Measurements from ENCODE around the gene GTF3C5. TPM values are rescaled to one million over a fixed set of nuclear protein-coding genes. Genes with fewer than 3 reads are reported as not detected.
"Not testable (repeated sequence)": the region's sequence is repeated elsewhere in the genome, so short reads cannot be mapped to it uniquely, and the experiment has no call there.

GTF3C5 gene
- total RNA-seq, 8 experiments from 2014 or later: 35.8 to 77.3 (median 45.1) TPM

- H3K4me3 ChIP-seq; in situ Hi-C loops (cut with MboI; ENCODE audit: low pct_unique_long_range_greater_than_20kb in 2 of 9, low sequenced_read_pairs in 9 of 9, unreplicated experiment in 9 of 9); H3K27ac ChIP-seq; ATAC-seq (replicated peaks in 6 of 8); H3K4me1 ChIP-seq (replicated peaks in 1 of 2): not testable (repeated sequence)
- WGBS, 10 experiments: no CpG with 5 or more reads among the region's 9 CpGs
Measured at GRCh38 chr9:133083688-133084087, 52.9 kb downstream of the GTF3C5 start.

GRCh38 chr9:133086212-133086860 is 55.5 kb downstream of the GTF3C5 start:
- WGBS, 10 experiments: no CpG with 5 or more reads among the region's 17 CpGs
- not testable (repeated sequence) for H3K4me3 ChIP-seq

GRCh38 chr9:133086894-133087293 is 56.1 kb downstream of the GTF3C5 start:
- ATAC-seq (replicated peaks in 6 of 8): peak in 1 of 8 experiments; percentile 10
- 40 to 80% methylated on average over 1 of the region's 15 CpGs; no CpG with 5 or more reads in 8 of the 10 experiments for WGBS, 10 experiments
- Histone ChIP-seq H3K4me3 (no peak overlapping the region), H3K27ac (no peak overlapping the region), H3K4me1 (replicated peaks in 1 of 2) (peaks cover 0 to 5% of the 10 kb centered on the region in 2 donors)
- in situ Hi-C loops (cut with MboI; ENCODE audit: low pct_unique_long_range_greater_than_20kb in 2 of 9, low sequenced_read_pairs in 9 of 9, unreplicated experiment in 9 of 9): no loop called here

More at GRCh38 chr9:133086212-133086860, 55.5 kb downstream of the GTF3C5 start:
- H3K4me1 ChIP-seq (replicated peaks in 1 of 2); ATAC-seq (replicated peaks in 6 of 8); H3K27ac ChIP-seq; in situ Hi-C loops (cut with MboI; ENCODE audit: low pct_unique_long_range_greater_than_20kb in 2 of 9, low sequenced_read_pairs in 9 of 9, unreplicated experiment in 9 of 9): not testable (repeated sequence)

DNA sequence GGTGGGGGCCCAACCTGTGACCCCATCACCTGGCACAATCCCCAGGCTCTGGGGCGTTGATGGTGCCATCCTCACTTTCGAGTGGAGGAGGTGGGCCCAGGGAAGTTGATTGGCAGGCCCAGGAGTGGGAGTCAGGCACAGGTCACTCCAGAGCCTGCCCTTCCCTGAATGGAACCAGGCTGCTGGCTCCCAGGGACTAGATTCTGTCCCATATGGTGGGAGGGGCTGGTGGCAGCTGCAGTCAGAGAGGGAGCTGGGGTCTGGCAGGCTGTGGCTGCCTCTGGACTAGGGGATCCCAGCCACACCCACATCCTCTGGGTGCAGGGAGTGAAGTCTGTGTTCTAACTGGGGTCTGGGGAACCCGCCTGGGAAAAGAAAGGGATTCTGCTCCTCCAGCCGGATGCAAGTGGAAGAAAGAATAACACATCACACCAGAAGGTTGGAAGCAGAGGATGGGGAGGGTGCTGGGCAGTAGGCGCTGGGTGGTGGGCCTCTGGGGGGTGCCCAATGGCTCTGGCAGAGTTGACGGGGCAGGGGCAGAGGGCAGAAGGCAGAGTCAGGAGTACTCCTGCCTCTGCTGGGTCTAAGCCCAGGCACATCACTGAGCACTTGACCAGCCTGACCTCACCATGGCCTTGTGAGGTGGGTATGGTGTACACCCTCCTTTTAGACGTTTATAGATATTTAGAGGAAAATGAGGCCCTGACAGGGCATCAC is 56.8 kb downstream of the GTF3C5 start:
- Histone ChIP-seq H3K4me1 (replicated peaks in 1 of 2) (peaks cover 0 to 5% of the 10 kb centered on the region in 2 donors), H3K27ac (no peak overlapping the region), H3K4me3 (no peak overlapping the region)
- peak in 4 of 8 experiments; percentile 18 to 60 (median 34) for ATAC-seq (replicated peaks in 6 of 8)
- WGBS, 10 experiments: 0 to 56% (median 52%) methylated on average over 1 to 3 of the region's 7 CpGs; no CpG with 5 or more reads in 6 of the 10 experiments
- in situ Hi-C loops (cut with MboI; ENCODE audit: low pct_unique_long_range_greater_than_20kb in 2 of 9, low sequenced_read_pairs in 9 of 9, unreplicated experiment in 9 of 9): no loop called here

- in situ Hi-C loops (cut with MboI; ENCODE audit: low pct_unique_long_range_greater_than_20kb in 2 of 9, low sequenced_read_pairs in 9 of 9, unreplicated experiment in 9 of 9): no loop called here
- H3K4me3 ChIP-seq: no peak overlapping the region
- H3K4me1 ChIP-seq (replicated peaks in 1 of 2): peaks cover 0 to 5% of the 10 kb centered on the region in 2 donors
- WGBS, 10 experiments: 72 to 100% (median 80%) methylated on average over 1 to 3 of the region's 10 CpGs; no CpG with 5 or more reads in 7 of the 10 experiments
- H3K27ac ChIP-seq: no peak overlapping the region
- ATAC-seq (replicated peaks in 6 of 8): no peak
Measured at GRCh38 chr9:133088146-133088750, 57.5 kb downstream of the GTF3C5 start.

DNA sequence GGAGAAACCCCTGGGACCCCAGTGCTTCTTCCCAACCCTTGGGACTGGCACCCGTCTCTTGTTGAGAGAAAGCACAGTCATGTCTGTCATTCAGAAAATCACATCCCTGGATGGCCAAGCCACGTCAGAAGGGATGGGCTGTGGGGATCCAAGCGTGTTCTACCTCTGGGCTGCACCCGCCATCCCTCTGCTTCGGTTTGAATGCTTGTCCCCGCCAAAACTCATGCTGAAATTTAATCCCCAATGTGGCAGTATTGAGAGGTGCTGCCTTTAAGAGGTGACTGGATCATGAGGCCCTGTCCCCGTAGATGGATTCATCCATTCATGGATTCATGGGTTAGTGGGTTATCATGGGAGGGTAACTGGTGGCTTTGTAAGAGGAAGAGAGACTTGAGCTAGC is 58.0 kb downstream of the GTF3C5 start:
- in situ Hi-C loops (cut with MboI; ENCODE audit: low pct_unique_long_range_greater_than_20kb in 2 of 9, low sequenced_read_pairs in 9 of 9, unreplicated experiment in 9 of 9): no loop called here
- 13 to 80% methylated on average over 1 to 3 of the region's 7 CpGs; no CpG with 5 or more reads in 8 of the 10 experiments for WGBS, 10 experiments
- no peak overlapping the region for H3K27ac ChIP-seq
- H3K4me1 ChIP-seq (replicated peaks in 1 of 2): peaks cover 0 to 5% of the 10 kb centered on the region in 2 donors
- H3K4me3 ChIP-seq: no peak overlapping the region
- no peak for ATAC-seq (replicated peaks in 6 of 8)

DNA sequence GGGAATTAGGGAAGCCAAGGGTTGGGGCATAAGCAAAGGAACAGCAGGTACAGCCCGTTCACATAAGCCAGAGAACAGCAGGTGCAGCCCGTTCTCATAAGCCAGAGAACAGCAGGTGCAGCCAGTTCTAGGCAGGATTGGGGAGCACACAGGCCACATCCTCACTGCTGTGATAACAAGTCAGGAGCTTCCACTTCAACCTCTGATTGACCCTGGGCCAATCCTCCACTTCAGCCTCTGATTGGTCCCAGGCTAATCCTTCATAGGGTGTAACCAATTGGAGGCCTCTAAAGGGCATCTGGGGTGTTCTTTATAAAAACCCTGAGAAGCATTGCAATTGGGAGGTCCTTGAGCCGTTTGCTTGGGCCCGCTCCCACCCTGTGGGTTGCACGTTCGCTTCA is 58.5 kb downstream of the GTF3C5 start:
- ATAC-seq (replicated peaks in 6 of 8): peak in 5 of 8 experiments; percentile 18 to 52 (median 39)
- H3K4me3 ChIP-seq: no peak overlapping the region
- no peak overlapping the region for H3K27ac ChIP-seq
- in situ Hi-C loops (cut with MboI; ENCODE audit: low pct_unique_long_range_greater_than_20kb in 2 of 9, low sequenced_read_pairs in 9 of 9, unreplicated experiment in 9 of 9): no loop called here
- WGBS, 10 experiments: 73 to 100% (median 80%) methylated on average over 1 to 6 of the region's 6 CpGs; no CpG with 5 or more reads in 1 of the 10 experiments
- peaks cover 0 to 5% of the 10 kb centered on the region in 2 donors for H3K4me1 ChIP-seq (replicated peaks in 1 of 2)

DNA sequence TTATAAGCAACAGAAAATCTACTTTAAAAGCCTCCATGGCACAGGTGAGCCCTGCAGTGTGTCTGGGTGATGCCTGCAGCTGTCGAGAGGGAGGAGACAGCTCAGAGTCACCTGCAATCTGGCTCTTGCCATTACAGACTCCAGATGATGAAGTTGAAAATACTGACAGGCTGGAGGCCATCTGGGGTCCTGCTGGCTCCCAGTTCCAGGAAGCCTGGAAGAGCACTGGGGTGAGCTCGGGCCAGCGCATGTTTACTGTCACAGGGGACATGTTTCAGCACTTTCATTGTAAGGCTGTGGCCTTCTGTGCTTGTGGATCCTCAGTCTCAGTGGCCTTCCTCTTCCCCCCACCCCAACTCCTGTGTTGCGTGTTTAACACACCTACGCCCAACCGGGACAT is 59.4 kb downstream of the GTF3C5 start:
- WGBS, 10 experiments: 0 to 83% (median 77%) methylated on average over 1 to 3 of the region's 6 CpGs; no CpG with 5 or more reads in 7 of the 10 experiments
- no peak overlapping the region for H3K4me3 ChIP-seq
- ATAC-seq (replicated peaks in 6 of 8): no peak
- peaks cover 0 to 5% of the 10 kb centered on the region in 2 donors for H3K4me1 ChIP-seq (replicated peaks in 1 of 2)
- H3K27ac ChIP-seq: no peak overlapping the region
- in situ Hi-C loops (cut with MboI; ENCODE audit: low pct_unique_long_range_greater_than_20kb in 2 of 9, low sequenced_read_pairs in 9 of 9, unreplicated experiment in 9 of 9): no loop called here

DNA sequence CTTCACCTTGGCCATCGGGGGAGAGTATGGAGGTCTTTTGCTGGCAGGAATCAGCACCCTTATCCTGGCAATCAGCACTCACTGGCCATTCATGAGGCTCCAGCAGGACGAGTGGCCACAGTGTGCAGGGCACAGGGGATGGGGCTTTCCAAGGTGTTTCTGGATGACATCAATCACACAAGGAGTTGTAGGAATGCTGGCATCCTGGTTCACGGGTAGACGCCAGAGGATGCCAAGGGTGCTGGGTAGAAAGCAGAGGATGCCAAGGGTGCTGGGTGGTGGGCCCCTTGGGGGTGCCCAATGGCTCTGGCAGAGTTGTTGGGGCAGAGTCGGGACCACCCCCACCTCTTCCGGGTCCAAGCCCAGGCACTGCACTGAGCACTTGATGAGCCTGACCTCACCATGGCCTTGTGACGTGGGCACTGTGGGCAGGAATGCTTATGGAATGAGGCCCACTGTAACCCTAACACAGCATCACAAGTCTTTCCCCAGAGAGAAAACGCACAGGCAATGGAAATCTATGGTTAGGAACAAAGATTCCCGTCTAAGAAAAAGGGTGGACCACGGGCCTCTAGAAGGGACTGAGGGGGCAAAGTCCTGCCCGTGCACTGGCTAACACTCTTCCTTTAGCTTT is 60.1 kb downstream of the GTF3C5 start:
- no peak for ATAC-seq (replicated peaks in 6 of 8)
- in situ Hi-C loops (cut with MboI; ENCODE audit: low pct_unique_long_range_greater_than_20kb in 2 of 9, low sequenced_read_pairs in 9 of 9, unreplicated experiment in 9 of 9): no loop called here

GRCh38 chr9:133094351-133094750 is 63.6 kb downstream of the GTF3C5 start:
- ATAC-seq (replicated peaks in 6 of 8); in situ Hi-C loops (cut with MboI; ENCODE audit: low pct_unique_long_range_greater_than_20kb in 2 of 9, low sequenced_read_pairs in 9 of 9, unreplicated experiment in 9 of 9); H3K27ac ChIP-seq; H3K4me1 ChIP-seq (replicated peaks in 1 of 2); H3K4me3 ChIP-seq: not testable (repeated sequence)
- 60 to 100% (median 88%) methylated on average over 1 to 3 of the region's 4 CpGs; no CpG with 5 or more reads in 4 of the 10 experiments for WGBS, 10 experiments

More for the DNA sequence above, 60.1 kb downstream of the GTF3C5 start:
- H3K4me1 ChIP-seq (replicated peaks in 1 of 2): peaks cover 0 to 5% of the 10 kb centered on the region in 2 donors
- no peak overlapping the region for H3K4me3 ChIP-seq
- no peak overlapping the region for H3K27ac ChIP-seq
- WGBS, 10 experiments: 40 to 80% (median 71%) methylated on average over 1 to 5 of the region's 11 CpGs; no CpG with 5 or more reads in 5 of the 10 experiments

- ATAC-seq (replicated peaks in 6 of 8): no peak
- in situ Hi-C loops (cut with MboI; ENCODE audit: low pct_unique_long_range_greater_than_20kb in 2 of 9, low sequenced_read_pairs in 9 of 9, unreplicated experiment in 9 of 9): no loop called here
- Histone ChIP-seq H3K4me1 (replicated peaks in 1 of 2) (no peaks in the 10 kb centered on the region), H3K4me3 (no peak overlapping the region), H3K27ac (no peak overlapping the region)
- WGBS, 10 experiments: 86 to 100% (median 93%) methylated on average over 1 to 3 of the region's 3 CpGs; no CpG with 5 or more reads in 1 of the 10 experiments
Measured at GRCh38 chr9:133094842-133095393, 64.1 kb downstream of the GTF3C5 start.

- WGBS, 10 experiments: 92 to 100% (median 100%) methylated on average over 1 to 6 of the region's 16 CpGs; no CpG with 5 or more reads in 5 of the 10 experiments
- in situ Hi-C loops (cut with MboI; ENCODE audit: low pct_unique_long_range_greater_than_20kb in 2 of 9, low sequenced_read_pairs in 9 of 9, unreplicated experiment in 9 of 9): no loop called here
- Histone ChIP-seq H3K27ac (no peak overlapping the region), H3K4me1 (replicated peaks in 1 of 2) (no peaks in the 10 kb centered on the region), H3K4me3 (no peak overlapping the region)
- peak in 4 of 8 experiments; percentile 7 to 18 (median 16) for ATAC-seq (replicated peaks in 6 of 8)
Measured at GRCh38 chr9:133098104-133098754, 67.4 kb downstream of the GTF3C5 start.

Measured in motor neuron (in vitro differentiated cells).